PC-9 (cell line): ENCODE results near the gene COL8A2.

Experiments
- CTCF ChIP-seq: fragments of 200-600 bp; sonication (generic); conservative IDR thresholded peaks from 2 replicates; pipeline ENCODE4 v1.6.1; 2017; ENCODE audit warnings: mixed run types, antibody characterized with exemption, mild to moderate bottlenecking, moderate library complexity
- EZH2 ChIP-seq: fragments of 200-600 bp; sonication (generic); IDR thresholded peaks from 2 replicates; pipeline ENCODE4 v1.8.0; 2017; ENCODE audit warnings: antibody characterized with exemption, low read depth

GRCh38 chr1:36128905-36129206 lies 3.8 kb upstream of the COL8A2 start:
- TF ChIP-seq CTCF (no peak), EZH2 (no peak)
